GM21786 (cell line): Measurements from ENCODE around the gene CCT7.

Experiments
- ATAC-seq: cut with Tn5 transposase; IDR thresholded peaks from one replicate; pipeline ENCODE4 v1.9.1; 2021; ENCODE audit not compliant: unreplicated experiment

CCT7 gene

DNA sequence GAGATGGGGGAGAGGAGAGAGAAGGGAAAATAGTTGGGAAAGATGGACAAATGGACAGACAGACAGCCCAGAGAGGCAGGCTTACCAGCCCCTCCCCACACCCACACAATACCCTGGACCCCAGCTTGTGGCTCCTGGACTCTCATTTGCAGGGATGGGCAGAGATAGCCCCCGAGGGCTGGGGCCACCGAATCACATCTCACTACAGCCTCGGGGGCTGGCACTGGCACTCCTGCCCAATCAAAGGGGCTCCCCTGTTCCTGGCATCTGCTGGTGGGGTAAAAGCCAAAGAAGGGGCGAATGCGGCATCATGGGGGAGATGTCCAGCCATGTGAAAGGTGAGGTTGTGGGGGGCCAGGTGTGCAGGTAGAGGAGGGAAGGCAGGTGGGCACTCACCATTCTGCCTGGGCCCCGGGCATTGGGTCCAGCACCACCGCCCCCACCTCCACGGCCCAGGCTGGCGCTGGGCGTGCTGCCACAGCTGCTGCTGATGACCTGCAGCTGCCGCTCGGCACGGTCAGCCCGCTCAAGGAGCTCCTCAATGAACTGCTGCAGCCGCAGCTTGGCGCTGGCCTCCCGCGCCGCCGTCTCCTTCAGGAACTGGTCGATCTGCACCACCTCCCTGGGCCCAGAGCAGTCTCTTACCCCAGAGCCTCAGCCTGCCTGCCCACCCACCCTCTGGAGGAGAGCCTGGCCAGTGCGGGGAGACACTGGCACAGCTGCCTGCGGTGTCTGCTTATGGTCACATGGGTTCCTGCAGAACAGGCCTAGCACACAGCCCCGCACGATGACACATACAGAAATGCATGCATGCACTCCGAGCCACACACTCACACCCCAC, 32.2 kb downstream of the CCT7 start:
- no peak for ATAC-seq

DNA sequence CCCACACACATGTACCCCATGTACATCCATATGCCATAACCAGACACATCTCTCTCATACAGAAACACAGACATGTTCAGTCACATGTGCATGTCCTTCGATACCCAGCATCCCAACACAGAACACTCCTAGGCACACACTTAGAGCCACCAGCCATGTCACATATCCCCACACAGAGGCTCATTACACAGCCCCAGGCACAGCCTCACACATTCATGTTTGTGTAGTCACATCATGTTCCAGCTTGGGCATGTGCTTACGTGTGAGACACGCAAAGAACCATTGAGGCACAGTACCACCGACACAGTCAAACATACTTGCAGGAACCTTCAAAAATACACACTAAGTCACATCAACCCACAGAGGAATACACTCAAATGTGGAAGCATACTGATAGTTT, 32.9 kb downstream of the CCT7 start:
- ATAC-seq = no peak

DNA sequence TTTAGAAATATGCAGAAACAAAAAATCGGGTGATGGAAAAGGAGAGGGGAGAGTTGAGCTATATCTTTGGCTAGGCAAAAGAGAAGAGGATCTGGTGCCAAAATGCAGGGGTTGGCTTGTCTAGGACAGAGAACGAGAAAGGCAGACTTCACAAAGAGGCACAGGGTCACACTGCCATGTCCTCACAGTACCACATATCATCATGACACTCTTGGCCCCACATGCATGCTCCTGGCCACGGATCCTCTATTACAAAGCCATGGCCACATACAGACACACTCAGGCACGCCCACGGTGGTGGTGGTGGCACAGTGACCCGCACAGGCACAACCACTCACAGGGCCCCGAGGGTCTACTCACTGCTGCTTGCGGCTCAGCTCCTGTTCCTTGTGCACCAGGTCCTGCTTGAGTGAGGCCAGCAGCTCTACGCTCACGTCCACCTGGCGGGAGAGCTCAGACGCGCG, 34.3 kb downstream of the CCT7 start:
- no peak for ATAC-seq

DNA sequence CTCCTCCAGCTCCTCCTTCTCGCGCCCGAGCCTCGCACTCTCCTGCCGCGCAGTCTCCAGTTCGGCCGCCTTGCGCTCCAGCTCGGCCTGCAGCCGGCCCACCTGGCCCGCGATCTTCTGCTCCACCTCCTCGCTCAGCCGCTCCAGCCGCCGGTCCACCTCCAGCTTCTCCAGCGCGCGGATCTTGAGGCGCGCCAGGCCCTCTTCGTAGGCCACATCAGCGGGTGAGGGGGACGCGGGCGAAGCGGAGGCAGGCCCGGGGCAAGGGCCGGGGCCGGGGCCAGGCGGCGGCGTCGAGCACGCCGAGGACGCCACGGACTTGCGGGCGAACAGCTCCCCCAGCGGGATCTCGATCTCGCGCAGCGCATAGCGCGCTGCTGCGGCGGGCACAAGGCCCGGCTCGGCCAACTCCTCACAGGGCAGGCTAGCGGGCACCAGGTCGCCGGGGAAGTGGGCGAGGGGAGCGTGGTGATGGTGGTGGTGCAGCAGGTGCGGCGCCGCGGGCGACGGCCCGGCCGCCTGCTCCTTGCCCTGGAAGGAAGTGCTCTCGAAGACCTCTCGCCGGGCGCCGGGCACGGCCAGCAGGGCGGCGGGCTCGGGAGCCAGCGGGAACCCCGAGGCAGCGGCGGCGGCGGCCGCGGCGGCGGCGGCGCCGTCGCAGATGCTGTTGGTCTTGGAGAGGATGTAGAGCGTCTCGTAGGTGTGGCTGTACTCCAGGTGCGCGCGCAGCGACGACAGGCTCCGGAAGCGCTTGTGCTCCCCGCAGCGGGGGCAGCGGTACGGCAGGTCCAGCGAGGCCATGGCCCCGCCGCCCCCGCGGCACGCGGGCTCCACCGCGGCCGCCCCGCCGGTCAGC, 35.0 kb downstream of the CCT7 start:
- ATAC-seq = no peak

DNA sequence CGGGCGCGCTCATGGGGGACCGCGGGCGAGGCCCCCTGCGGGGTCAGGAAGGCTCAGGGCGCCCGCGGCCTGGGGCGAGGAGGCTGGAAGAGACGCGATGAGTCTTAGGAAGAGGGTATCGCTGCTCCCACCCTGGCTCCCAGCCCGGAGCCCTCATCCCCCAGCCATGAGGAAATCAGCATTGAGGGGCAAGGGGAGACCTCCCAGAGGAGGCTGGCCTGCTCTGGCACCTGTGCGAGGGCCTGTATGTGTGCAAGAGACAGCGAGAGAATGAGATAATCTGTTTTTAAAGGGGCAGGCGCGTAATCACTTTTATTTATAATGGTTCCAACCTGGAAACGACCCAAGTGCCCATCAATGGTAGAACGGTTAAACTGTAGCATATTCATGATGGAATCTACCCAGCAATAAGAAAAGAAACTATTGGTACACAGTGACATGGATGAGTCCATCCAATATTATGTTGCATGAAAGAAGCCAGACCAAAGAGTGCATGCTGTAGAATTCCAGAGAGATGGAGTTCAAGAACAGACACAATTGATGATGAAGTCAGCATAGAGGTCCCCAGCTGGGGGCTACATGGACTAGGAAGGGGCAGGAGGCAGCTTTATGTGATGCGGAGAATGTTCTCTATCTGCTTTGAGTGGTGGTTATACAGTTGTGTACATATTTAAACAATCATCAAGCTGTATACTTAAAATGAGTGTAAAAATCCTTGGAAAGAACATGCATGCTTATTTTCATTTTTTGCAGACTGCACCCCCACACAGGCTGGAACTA, 35.8 kb downstream of the CCT7 start:
- ATAC-seq = no peak

DNA sequence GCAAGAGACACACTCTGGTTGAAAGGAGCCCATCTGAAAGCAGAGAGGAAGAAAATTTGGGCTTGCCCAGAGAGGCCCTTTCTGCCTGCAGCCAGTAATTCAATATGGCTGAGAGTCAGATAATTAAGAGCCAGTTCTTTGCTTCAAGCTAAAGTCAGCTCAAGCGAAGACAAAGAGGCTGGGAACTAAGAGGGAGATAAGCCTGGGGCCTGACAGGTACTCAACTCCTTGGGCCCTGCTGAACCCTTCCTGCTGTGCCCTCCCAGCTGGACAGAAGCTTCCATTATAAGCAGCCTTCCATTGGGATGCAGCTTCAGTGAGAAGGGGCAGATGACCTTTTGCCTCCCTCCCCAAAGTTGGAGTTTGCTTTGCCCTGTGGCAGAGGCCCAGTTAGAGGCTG, 38.2 kb downstream of the CCT7 start:
- no peak for ATAC-seq

DNA sequence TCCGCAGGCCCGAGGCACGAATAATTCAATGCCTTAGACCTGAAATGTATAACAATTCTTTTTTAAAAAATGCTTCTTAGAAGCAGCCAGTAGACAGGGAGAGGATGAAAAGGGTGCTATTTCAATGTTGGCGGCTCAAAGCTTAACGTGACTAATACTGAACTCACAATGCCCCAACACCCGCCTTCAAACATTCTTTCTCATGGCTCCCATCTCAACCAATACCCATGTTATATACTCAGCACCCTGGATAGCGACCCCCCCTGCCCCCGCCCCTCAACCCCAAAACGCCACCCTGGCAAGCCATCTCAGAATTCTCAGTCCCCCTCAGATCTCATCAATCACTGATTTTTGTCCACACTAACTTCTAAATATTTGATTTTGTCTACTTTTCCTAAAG, 45.7 kb downstream of the CCT7 start:
- no peak for ATAC-seq

DNA sequence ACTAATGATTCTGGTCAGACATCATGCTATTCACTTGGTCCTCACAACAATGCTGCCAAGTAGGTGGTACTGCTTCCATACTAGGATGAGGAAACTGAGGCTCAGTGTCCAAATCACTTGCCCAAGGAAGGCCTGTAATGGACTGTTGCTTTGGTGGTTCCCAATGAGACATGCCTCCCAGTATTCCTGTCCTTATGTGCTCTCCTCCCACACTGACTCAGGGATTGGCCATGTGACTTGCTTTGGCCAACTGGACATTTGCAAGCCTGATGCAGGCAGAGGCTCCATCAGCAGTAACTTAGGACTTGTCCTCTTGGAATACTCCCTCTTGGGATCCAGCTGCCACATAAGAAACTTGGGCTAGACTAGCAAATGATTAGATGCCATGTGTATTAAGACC, 47.1 kb downstream of the CCT7 start:
- ATAC-seq = no peak

DNA sequence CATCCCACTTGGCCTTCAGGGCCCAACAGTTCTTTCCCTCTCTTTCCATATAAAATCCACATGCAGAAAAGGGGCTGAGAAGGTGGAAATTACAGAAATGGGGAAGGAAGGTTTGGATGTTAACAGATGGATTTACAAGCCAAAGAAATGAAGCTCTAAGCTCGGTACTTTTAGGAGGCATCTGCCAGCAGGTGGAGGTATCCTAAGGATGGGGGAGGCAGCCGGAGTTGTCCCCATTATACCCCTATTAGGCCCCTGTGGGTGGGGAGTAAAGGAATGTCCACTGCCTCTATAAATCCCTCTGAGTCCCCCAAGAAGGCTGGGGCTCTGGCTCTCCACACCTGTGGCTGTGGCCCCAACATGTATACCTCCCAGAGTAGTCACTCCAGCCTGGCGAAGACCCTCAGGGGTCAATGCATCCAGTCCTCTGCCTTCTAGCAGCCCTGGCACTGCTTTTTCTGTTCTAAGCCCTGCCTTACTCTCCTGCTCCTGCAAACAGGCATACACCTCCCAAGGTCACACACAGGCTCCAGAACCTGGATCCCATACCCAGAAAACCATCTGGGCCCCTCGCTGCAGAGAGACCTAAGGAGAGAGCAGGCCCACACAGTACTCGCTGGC, 48.9 kb downstream of the CCT7 start:
- ATAC-seq = no peak

DNA sequence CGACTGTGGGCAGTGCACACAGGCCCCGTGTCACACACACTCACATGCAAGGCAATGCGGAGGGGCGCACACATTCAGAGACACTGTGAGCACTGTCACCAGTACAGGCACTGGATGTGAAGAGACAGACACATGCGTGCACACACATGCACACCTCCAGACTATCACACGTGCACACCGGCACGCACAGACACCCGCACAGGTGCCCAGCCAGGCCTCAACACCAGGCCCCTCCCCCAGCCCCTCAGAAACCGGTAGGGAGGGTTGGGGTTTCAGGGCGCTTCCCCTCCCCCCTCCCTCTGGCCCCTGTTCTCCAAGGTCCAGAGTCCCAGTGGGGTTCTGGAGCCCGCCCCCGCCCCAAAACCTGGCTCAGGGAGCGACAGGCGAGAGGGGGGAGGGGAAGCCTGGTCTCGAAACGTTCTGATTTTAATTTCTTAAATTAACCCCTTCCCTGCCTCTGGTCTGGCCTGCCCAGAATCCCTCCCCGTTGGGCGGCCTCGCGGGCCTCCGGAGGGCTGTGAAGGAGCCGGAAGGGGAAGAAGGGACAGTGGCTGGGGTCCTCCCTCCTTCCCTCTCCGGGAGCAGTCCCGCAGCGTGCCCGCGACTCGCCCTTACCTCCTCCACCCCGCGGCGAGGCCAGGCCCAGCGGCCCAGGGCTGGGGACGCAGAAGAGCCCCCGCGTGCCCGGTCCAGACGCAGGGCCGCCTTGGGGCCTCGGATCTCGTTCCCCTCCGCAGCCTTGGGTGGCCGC, 49.6 kb downstream of the CCT7 start:
- ATAC-seq = peak; percentile 13

DNA sequence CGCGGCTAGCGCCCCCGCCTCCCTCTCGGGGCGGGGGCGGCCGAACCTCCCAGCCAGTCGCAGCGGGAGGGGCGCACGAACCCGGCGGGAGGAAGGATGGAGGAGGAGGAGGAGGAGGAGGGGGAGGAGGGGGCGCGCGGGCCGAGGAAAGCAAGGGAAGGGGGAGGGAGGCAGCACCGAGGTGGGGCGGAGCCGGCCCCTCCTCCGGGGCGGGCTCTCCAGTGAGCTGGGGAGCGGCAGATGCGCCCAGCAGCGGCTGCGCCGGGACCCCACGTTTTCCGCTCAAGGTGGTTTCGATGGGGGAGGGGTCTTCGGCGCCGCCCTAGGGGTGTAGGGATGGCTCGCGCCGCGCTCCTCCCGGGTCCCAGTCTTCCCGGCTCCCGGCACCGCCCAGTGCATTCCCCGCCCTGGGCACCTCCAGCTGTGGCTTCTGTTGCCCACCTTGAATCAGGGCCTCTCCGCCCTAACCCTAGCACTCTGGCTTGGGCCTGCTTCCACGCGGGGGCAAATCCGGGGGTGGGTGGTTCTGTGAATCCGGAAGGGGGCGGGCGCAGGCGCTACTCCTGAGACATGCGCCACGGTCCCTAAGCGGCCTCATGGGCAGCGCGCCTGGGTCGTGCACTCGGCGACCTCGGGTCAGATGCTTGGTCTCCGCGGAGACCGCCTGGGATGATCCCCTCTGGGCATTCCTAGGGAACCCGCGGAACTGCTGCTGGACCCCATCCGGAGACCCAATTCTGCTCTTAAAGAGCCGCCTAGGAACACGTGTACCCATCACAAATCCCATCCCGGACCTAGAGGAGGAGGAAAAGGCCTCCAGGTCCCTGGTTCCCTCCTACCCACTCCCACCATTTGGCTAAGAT, 50.4 kb downstream of the CCT7 start, which contains the start of gene FBXO41:
FBXO41 (minus strand) TSS at position 183 of the 863 bp plus-strand sequence. CDS start 14,848 bp downstream, outside the sequence.
- ATAC-seq = peak; percentile 67

DNA sequence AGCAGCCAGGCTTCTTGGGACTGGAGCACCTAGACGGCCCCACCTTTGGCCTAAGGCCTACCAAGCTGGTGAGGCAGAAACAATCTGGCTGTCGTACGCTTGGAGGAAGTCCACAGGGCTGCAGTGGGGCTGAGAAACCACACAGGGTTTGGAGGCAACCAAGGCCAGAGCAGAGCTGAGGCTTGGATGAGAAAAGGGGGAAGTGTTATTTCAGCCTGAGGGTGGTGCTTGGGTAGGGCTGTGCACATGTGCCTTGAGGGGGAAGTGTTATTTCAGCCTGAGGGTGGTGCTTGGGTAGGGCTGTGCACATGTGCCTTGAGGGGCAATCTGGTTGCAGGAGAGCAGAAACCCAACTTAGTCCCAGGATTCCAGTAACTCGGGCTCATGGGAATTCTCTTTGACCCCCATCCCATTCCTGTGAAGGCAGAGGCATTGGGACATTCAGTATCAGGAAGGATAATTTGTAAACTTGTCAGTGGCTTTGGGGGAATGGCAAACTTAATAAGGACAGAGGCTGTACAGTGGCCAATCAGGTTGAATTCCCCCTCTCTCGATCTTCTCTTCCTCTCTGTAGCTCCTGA, 51.1 kb downstream of the CCT7 start:
- ATAC-seq = peak; percentile 52

DNA sequence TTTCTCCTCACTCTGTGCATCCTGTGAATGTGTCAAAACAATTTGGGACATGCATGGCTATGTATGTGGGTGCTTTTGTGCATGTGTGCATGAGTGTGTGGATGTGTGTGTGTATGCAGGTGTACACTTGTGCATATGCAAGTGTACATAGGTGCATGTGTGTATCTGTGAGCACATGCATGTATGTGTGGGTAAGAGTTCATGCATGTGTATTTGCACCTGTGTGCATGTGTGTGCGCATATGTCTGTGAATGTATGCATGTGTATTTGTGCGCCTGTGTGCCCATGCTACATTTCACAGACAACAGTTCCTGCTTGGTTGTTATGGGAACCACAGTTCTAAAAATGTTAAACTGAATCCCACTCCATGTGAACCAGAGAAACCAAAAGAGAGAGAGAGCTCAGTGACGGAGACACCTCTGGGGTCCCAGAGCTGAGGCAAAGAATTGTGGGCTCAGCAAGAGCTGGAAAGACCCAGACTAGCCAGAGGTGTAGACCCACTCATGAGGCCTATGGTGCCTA, 52.1 kb downstream of the CCT7 start:
- ATAC-seq = no peak

DNA sequence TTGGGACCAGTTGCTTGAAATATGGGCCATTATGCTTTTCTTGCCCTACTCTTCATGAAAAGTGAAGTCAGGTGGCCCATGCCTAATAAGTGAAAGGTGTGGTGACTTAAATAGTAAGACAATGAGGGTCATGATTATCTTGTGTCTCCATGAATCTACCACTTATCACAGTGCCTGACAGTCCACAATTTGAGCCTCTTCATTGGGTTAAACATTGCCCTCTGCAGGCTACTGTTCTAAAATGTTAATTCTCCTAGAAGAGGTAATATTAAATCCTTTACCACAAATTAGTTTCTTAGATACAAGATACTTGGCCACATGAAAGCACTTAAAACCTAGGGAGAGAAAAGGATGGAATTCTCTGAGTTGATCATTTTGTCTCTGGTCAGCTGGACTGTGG, 55.2 kb downstream of the CCT7 start:
- ATAC-seq = no peak

DNA sequence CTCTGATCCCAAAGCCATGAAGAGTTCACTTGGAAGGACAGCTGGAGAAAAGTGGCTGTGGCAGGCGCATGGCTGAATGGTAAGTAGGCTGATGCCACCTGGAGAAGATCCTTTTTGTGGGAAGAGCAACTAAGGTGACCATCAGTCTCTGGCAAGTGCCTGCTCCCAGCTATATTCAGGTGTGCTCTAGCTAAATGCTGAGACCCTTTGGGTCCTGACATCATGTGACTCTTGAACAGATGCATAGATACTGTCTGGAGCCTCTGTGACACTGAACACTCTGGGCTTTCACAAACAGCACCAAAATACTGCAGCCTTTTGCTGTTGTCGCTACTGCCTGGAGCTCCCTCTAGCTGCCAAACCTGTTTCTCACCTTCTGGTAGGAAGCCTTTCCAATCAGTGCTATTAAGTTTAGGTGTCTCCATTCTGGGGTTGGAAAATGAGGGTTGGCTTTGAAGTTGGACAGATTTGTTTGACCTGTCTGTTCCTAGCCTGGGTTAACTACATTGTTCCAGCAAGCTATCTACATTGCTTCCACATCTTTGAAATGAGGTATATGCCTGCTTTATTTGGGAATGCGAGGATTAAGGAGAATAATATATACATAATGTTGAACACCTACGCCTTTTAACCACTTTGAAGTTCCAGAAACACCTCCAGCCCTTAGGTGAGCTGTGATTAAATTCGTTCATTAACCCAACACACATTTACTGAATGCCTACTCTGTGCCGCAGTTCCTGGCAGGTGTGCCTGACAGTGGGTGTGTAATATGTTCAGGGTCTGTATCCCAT, 56.1 kb downstream of the CCT7 start:
- ATAC-seq = no peak

DNA sequence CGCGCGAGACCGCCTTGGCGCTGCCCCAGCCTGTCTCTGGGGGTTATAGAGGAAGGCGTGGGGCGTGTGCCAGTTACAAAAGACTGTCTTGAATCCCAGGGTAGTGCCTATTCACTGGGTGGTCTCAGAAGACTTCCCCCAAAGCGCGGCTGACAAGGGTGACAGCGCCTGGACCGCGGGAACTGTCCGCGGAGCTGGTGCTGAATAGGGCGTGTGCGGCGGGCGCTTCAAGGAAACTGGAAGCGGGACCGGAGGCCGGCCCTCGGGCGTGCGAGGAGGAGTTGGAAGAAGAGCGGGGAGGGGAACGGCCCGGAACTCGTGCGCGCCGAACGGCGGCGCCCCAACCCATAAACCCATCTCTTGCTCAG, 57.0 kb downstream of the CCT7 start:
- no peak for ATAC-seq

DNA sequence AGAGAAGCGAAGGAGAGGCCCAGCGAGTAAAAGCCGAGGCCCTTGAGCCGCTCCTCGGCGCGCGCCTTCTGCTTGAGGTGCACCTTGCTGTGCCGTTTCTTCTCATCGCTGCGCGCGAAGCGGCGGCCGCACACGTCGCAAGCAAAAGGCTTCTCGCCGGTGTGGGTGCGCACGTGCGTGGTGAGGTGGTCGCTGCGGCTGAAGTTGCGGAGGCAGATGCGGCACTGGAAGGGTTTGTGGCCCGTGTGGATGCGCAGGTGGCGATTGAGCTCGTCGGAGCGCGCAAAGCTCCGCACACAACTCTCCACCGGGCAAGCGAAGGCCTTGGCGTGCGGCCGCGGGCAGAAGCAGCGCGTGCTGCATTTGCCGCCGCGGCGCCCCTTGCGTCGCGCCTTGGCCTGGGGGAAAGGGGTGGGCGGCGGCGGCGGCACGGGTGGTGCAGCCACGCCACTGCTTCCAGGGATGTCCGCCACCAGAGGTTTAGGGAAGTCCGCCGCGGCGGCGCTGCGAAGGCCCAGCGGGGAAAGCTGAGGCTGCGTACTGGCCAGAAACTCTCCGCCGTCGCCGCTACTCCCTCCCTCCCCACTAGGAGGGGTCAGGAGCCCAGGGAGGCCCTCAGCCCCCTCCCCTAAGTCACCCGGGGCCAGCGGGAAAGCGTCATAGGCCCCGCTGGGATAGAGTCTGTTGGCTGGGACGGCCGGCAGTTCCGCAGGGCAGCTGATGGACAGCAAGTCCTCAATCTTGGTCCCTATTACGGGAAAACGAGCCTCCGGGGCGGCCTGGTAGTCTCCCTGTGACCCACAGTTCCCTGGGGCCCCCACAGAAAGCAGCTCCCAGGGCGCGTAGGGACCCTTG, 57.6 kb downstream of the CCT7 start:
- ATAC-seq = no peak
